Caco-2 (cell line): ENCODE results near the gene MOSPD3. TPM values are rescaled to one million over a fixed set of nuclear protein-coding genes. Genes with fewer than 3 reads are reported as not detected.
A peak's percentile ranks its signal among the peaks of the same experiment; 100 is the strongest.

ENCODE experiments used
- BruUV-seq: library from RNA; stranded (reverse); fragments of 400-500 nt; replicated peaks from 2 replicates; lab custom pipeline; 2021; lab: Mats Ljungman, UMichigan
- CTCF ChIA-PET: fragments of 300-600 bp; sonication (Branson Sonifier 250); formaldehyde crosslinking; loops from one replicate; lab custom pipeline; 2022; ENCODE audit warnings: antibody characterized with exemption; lab: Charles Lee
- POLR2A ChIA-PET: fragments of 300-600 bp; sonication (Branson Sonifier 250); formaldehyde crosslinking; loops from one replicate; lab custom pipeline; 2022; ENCODE audit warnings: antibody characterized with exemption; lab: Charles Lee
- DNase-seq, 2 experiments: peaks; one replicate each; pipeline versions ENCODE4 v3.0.0 to v3.0.0-alpha.2; 2020 to 2022
- H3K27me3 ChIP-seq: replicated peaks from 2 replicates; pipeline ENCODE4 v1.6.0; 2011; ENCODE audit warnings: low read length; ENCODE audit not compliant: control insufficient read depth, insufficient read depth
- H3K36me3 ChIP-seq: 2 replicates; pipeline ENCODE4 v1.5.1; 2011; ENCODE audit warnings: low read length; ENCODE audit not compliant: control insufficient read depth, insufficient read depth
- H3K4me1 ChIP-seq: fragments of 250-450 bp; sonication (Bioruptor Pico); 2 replicates; pipeline ENCODE4 v1.5.1; 2020; ENCODE audit warnings: mild to moderate bottlenecking
- H3K4me3 ChIP-seq: 2 replicates; pipeline ENCODE4 v1.5.1; 2011; ENCODE audit warnings: low read depth, mild to moderate bottlenecking, control low read depth, low read length
- H3K9me3 ChIP-seq: fragments of 250-450 bp; sonication (Bioruptor Pico); 2 replicates; pipeline ENCODE4 v1.5.1; 2020; ENCODE audit warnings: mild to moderate bottlenecking, moderate library complexity
- H3K27ac Mint-ChIP-seq: one replicate; pipeline ENCODE4 v1.8.0; 2022; ENCODE audit warnings: mixed read lengths; ENCODE audit not compliant: unreplicated experiment
- H3K27me3 Mint-ChIP-seq: one replicate; pipeline ENCODE4 v1.8.0; 2022; ENCODE audit warnings: mixed read lengths; ENCODE audit not compliant: insufficient read depth, unreplicated experiment
- H3K36me3 Mint-ChIP-seq: one replicate; pipeline ENCODE4 v1.8.0; 2022; ENCODE audit warnings: mild to moderate bottlenecking, mixed read lengths; ENCODE audit not compliant: insufficient read depth, unreplicated experiment
- H3K4me1 Mint-ChIP-seq: one replicate; pipeline ENCODE4 v1.8.0; 2022; ENCODE audit warnings: low read depth, mixed read lengths; ENCODE audit not compliant: unreplicated experiment
- H3K4me3 Mint-ChIP-seq: one replicate; pipeline ENCODE4 v1.8.0; 2022; ENCODE audit warnings: mild to moderate bottlenecking, moderate library complexity, mixed read lengths; ENCODE audit not compliant: unreplicated experiment
- H3K9me3 Mint-ChIP-seq: one replicate; pipeline ENCODE4 v1.8.0; 2022; ENCODE audit warnings: mixed read lengths; ENCODE audit not compliant: unreplicated experiment
- CTCF ChIP-seq, 2 experiments: fragments of 200-600 bp in 1 of 2; IDR thresholded peaks; 1 replicate in 1 of 2; 2 replicates in 1 of 2; pipeline versions ENCODE4 v1.5.1 to v1.8.0; 2011 to 2022; ENCODE audit warnings: antibody characterized with exemption in 1 of 2, control low read depth in 1 of 2, inconsistent platforms in 1 of 2, low read depth in 1 of 2, low read length in 1 of 2, mild to moderate bottlenecking in 1 of 2, moderate library complexity in 1 of 2; ENCODE audit not compliant: insufficient read depth in 1 of 2, severe bottlenecking in 1 of 2, unreplicated experiment in 1 of 2
- intact Hi-C: fragments of 100-400 bp; cut with micrococcal nuclease; formaldehyde crosslinking; loops from one replicate; pipeline ENCODE4 v1.10.0; 2022; ENCODE audit not compliant: unreplicated experiment
- total RNA-seq: library from RNA; stranded (reverse); gene quantifications from 2 replicates; pipeline ENCODE4 v1.2.3, GENCODE V29; 2022

Gene MOSPD3
- total RNA-seq, 1 experiment from 2014 or later, result 24.7 TPM

DNA sequence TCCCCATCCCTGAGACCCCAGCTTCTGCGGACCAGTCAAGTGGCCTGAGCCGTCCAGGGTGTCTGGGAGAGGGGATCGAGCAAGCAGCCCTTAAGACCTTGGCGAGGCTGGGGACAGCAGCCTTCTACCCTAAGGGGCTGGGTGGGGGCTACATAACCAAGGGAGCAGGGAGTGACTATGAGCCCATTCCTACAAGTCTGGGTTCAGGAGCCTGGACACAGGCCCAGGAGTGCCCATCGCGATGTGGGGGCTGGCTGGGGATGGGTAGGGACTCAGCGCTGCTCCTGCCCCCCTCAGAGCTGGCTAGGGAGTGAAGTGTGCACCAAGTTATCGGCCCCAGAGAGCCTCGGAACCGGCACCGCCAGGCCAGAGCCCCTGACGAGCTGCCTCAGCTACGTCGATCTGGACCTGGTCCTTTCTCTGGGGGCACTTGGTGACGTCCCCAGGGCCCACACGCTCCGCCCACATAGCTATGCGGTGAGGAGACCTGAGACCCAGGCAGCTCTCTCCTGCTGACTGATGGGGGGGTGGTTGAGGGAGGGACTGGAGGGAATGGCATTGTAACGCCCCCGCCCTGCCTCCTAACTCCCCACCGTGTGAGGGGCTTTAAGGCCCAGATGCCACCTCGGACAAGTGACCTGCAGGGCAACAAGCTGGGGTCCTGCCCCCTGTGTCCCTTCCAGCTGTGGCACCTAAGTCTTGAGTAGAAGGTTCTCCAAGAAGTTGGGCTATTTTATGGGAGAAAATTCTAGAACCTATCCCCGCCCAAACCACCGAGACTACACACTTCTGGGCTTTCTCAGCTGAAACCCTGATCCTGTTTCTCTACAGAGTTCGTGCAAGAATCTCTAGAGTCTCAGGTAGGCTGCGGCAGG is 41.1 kb upstream of the MOSPD3 start:
- H3K4me3 ChIP-seq, result no peak overlapping the region
- peaks cover 15% of the 10 kb centered on the region for H3K4me1 Mint-ChIP-seq
- no peaks in the 10 kb centered on the region for H3K9me3 ChIP-seq
- DNase-seq, result peak in 1 of 2 experiments; percentile 53
- intact Hi-C loops, result no loop called here
- no TSS peak for BruUV-seq
- H3K36me3 ChIP-seq, result no peaks in the 10 kb centered on the region; the same call in 1 of the 2 replicates
- peak in 1 of 2 experiments; percentile 2 for TF ChIP-seq CTCF (IDR thresholded peaks at IDR 0.05; ENCODE audit: insufficient read depth in 1 of 2, low read depth in 1 of 2, low read length in 1 of 2, severe bottlenecking in 1 of 2, unreplicated experiment in 1 of 2)
- peaks cover 32% of the 10 kb centered on the region for H3K4me1 ChIP-seq
- peak overlapping the region; percentile 85 for H3K27ac Mint-ChIP-seq
- H3K36me3 Mint-ChIP-seq, result peaks cover 89% of the 10 kb centered on the region
- no peaks in the 10 kb centered on the region for H3K27me3 Mint-ChIP-seq
- H3K9me3 Mint-ChIP-seq, result no peaks in the 10 kb centered on the region
- H3K4me3 Mint-ChIP-seq, result no peak overlapping the region
- H3K27me3 ChIP-seq, result no peaks in the 10 kb centered on the region
- ChIA-PET POLR2A (interaction anchor here (0.6 to 1.4 kb wide), 3 partner anchors 11 to 416 kb away, joined by 4 to 22 read pairs (median 5); partner anchors contain the start of genes FBXO24 and LRCH4), CTCF (interaction anchor here (0.6 to 1.4 kb wide), 4 partner anchors 12 to 148 kb away, joined by 3 to 7 read pairs (median 3); partner anchors contain the start of genes FBXO24 and LRCH4)

- H3K4me1 Mint-ChIP-seq, result peaks cover 10% of the 10 kb centered on the region
Measured at GRCh38 chr7:100571829-100572116, 40.6 kb upstream of the MOSPD3 start.

More at GRCh38 chr7:100571829-100572116, 40.6 kb upstream of the MOSPD3 start:
- H3K9me3 Mint-ChIP-seq, result no peaks in the 10 kb centered on the region
- H3K36me3 ChIP-seq, result peaks cover 2% of the 10 kb centered on the region; the same call in 1 of the 2 replicates
- DNase-seq, result peak in 1 of 2 experiments; percentile 57
- H3K27me3 ChIP-seq, result no peaks in the 10 kb centered on the region
- no peaks in the 10 kb centered on the region for H3K9me3 ChIP-seq
- TF ChIP-seq CTCF (IDR thresholded peaks at IDR 0.05; ENCODE audit: insufficient read depth in 1 of 2, low read depth in 1 of 2, low read length in 1 of 2, severe bottlenecking in 1 of 2, unreplicated experiment in 1 of 2), result no peak
- ChIA-PET CTCF (interaction anchor here (1.3 to 1.4 kb wide), 2 partner anchors 13 to 14 kb away, joined by 3 to 7 read pairs; partner anchors contain the start of genes FBXO24 and LRCH4), POLR2A (interaction anchor here (1.4 kb wide), 1 partner anchor 14 kb away, joined by 22 read pairs; the partner anchor contains the start of genes FBXO24 and LRCH4)
- H3K4me3 Mint-ChIP-seq, result peak overlapping the region; percentile 49
- intact Hi-C loops, result no loop called here
- H3K27me3 Mint-ChIP-seq, result no peaks in the 10 kb centered on the region
- H3K4me1 ChIP-seq, result peaks cover 30% of the 10 kb centered on the region
- peaks cover 93% of the 10 kb centered on the region for H3K36me3 Mint-ChIP-seq
- H3K27ac Mint-ChIP-seq, result peak overlapping the region; percentile 85
- no TSS peak for BruUV-seq
- H3K4me3 ChIP-seq, result no peak overlapping the region
